A673 (cell line): Measurements from ENCODE around the gene LRCOL1.

Experiments used
- CTCF ChIP-seq: fragments of 300-800, 200-600 bp; sonication (generic); conservative IDR thresholded peaks from 2 replicates; pipeline ENCODE4 v1.5.1; 2017; ENCODE audit warnings: low read depth, mild to moderate bottlenecking, antibody characterized with exemption, low read length, moderate library complexity, mixed read lengths
- EZH2 ChIP-seq: fragments of 200-600 bp; sonication (generic); IDR thresholded peaks from 2 replicates; pipeline ENCODE4 v1.6.1; 2017; ENCODE audit warnings: borderline replicate concordance, low read depth, mild to moderate bottlenecking, mixed read lengths, antibody characterized with exemption, low read length; ENCODE audit not compliant: poor library complexity, severe bottlenecking

DNA sequence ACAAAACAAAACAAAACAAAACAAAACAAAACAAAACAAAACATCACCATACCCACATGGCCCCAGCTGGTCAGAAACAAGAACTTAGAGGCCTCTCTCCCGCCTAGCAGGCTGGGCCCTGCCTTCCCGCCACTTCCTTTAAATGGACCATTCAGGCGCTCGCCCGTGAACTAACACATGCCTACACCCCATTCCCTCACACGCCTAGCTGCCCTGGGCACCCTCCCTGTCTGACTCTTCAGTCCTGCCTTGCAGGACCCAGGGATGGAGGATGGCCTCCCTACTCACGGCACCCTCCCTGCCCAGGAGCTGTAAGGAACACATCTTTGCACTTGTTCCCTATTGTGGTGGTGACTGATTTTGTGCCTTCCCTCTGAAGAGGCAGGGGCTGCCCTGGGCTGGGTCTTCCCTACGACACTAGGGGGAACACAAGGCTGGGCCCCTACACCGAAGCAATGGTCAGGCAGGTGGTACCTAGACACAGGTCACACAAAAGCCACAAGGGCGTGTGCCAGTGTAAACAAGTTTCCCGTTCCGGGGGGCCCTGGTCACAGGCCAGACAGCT is 29.7 kb upstream of the LRCOL1 start:
- TF ChIP-seq CTCF (no peak), EZH2 (no peak)
